Measurements from ENCODE around the gene SLC7A14. TPM values are rescaled to one million over a fixed set of nuclear protein-coding genes. Genes with fewer than 3 reads are reported as not detected.

SLC7A14 gene
- total RNA-seq, 2 donors from 2014 or later: 0.26 TPM; not detected in 1

GRCh38 chr3:170473358-170473757 is 112.5 kb downstream of the SLC7A14 start:
- no peak for ATAC-seq
- TF ChIP-seq POLR2A (IDR thresholded peaks at IDR 0.05) (no peak), CTCF (IDR thresholded peaks at IDR 0.05) (no peak)
- H3K4me3 ChIP-seq: no peak overlapping the region
- H3K9me3 ChIP-seq: no peaks in the 10 kb centered on the region
- H3K4me1 ChIP-seq: no peaks in the 10 kb centered on the region
- no peak overlapping the region for H3K27ac ChIP-seq
- 44 to 51% methylated on average over 3 of the region's 3 CpGs for WGBS, 2 donors
- no peak for DNase-seq
- no peaks in the 10 kb centered on the region for H3K27me3 ChIP-seq
- intact Hi-C loops (cut with DNase I): no loop called here
- H3K36me3 ChIP-seq (replicated peaks in 1 of 2; ENCODE audit: insufficient read depth in 1 of 2, low read depth in 2 of 2): no peaks in the 10 kb centered on the region

- intact Hi-C loops (cut with DNase I): no loop called here
- no peak for DNase-seq
Observed at GRCh38 chr3:170471149-170471548, 114.7 kb downstream of the SLC7A14 start.

GRCh38 chr3:170470063-170471016 is 115.5 kb downstream of the SLC7A14 start:
- WGBS, 2 donors: 52 to 54% methylated on average over 9 of the region's 9 CpGs
- no peak for TF ChIP-seq POLR2A (IDR thresholded peaks at IDR 0.05)
- TF ChIP-seq CTCF (IDR thresholded peaks at IDR 0.05): no peak
- H3K9me3 ChIP-seq: no peaks in the 10 kb centered on the region
- H3K27ac ChIP-seq: no peak overlapping the region
- no peak overlapping the region for H3K4me3 ChIP-seq
- H3K4me1 ChIP-seq: no peaks in the 10 kb centered on the region
- ATAC-seq (no peak), DNase-seq (no peak)
- no peaks in the 10 kb centered on the region for H3K27me3 ChIP-seq
- H3K36me3 ChIP-seq (replicated peaks in 1 of 2; ENCODE audit: insufficient read depth in 1 of 2, low read depth in 2 of 2): no peaks in the 10 kb centered on the region
- intact Hi-C loops (cut with DNase I): no loop called here

More at GRCh38 chr3:170471149-170471548, 114.7 kb downstream of the SLC7A14 start:
- H3K9me3 ChIP-seq: no peaks in the 10 kb centered on the region
- no peak for TF ChIP-seq CTCF (IDR thresholded peaks at IDR 0.05)
- no peak for TF ChIP-seq POLR2A (IDR thresholded peaks at IDR 0.05)
- no peak overlapping the region for H3K27ac ChIP-seq
- no peak for ATAC-seq
- no peaks in the 10 kb centered on the region for H3K27me3 ChIP-seq
- H3K4me3 ChIP-seq: no peak overlapping the region
- no peaks in the 10 kb centered on the region for H3K36me3 ChIP-seq (replicated peaks in 1 of 2; ENCODE audit: insufficient read depth in 1 of 2, low read depth in 2 of 2)
- WGBS, 2 donors: 58 to 62% methylated on average over 3 of the region's 3 CpGs
- no peaks in the 10 kb centered on the region for H3K4me1 ChIP-seq

GRCh38 chr3:170469151-170470062 is 116.5 kb downstream of the SLC7A14 start:
- no peak for ATAC-seq
- no peak for TF ChIP-seq CTCF (IDR thresholded peaks at IDR 0.05)
- TF ChIP-seq POLR2A (IDR thresholded peaks at IDR 0.05): no peak
- Histone ChIP-seq H3K36me3 (replicated peaks in 1 of 2; ENCODE audit: insufficient read depth in 1 of 2, low read depth in 2 of 2) (no peaks in the 10 kb centered on the region), H3K27ac (no peak overlapping the region), H3K27me3 (no peaks in the 10 kb centered on the region), H3K4me1 (no peaks in the 10 kb centered on the region), H3K4me3 (no peak overlapping the region), H3K9me3 (no peaks in the 10 kb centered on the region)
- no peak for DNase-seq
- intact Hi-C loops (cut with DNase I): no loop called here
- 38 to 42% methylated on average over 5 of the region's 5 CpGs for WGBS, 2 donors
